ENCODE results near the gene BCAP29.

The BCAP29 gene

DNA sequence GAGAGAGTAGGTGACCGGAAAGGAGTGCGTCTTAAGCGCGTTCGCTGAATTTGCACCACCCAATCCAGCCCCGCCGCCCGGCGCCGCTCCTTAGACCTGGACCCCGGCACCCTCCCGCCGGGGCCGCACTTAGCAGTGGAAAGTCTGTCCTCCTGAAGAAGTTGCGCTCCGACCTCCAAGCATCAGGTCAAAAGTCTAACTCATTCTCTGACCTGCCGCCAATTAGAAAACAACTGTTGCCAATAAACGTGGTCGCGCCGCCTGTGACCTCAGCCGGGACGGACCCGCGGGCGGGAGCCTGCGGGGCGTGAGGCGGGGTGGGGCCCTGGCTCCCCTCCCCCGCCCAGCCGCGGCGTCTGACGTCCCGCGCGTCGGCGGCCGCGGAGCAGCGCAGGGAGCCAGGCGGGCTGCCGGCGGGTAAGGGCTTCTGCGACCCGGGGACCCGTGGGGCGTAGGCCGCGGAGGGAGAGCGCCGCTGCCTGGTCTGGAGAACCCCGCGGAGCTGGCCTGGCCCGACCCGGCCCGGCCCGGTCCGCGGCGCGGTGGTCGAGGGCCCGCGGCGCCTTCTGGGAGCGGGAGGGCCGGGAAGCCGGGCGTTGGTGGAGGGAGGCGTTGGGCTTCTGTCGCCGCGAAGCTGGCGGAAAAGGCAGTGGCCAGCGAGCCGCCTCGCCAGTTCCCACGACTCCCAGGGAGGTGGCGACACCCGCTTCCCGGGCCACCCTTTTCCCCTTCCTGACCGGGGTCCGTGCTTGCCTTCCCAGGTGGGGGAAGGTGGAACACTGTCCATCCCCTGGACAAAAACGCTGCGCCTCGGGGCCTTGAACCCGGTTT is at the start of gene BCAP29 (continued):
- TF ChIP-seq ZNF660 (tag by site-specific recombination; IDR thresholded peaks at IDR 0.05) (peak; percentile 90), ZNF549 (tag by site-specific recombination; IDR thresholded peaks at IDR 0.05) (peak; percentile 42; the same call in 1 of the 2 replicates), KLF10 (tag by site-specific recombination; IDR thresholded peaks at IDR 0.05) (peak; percentile 46; the same call in 1 of the 2 replicates), KLF1 (tag by site-specific recombination; IDR thresholded peaks at IDR 0.05) (peak; percentile 63), ZNF624 (tag by site-specific recombination; IDR thresholded peaks at IDR 0.05) (no peak), SCRT2 (tag by site-specific recombination; IDR thresholded peaks at IDR 0.05) (peak; percentile 96), KLF8 (tag by site-specific recombination; IDR thresholded peaks at IDR 0.05) (peak; percentile 90), SP3 (tag by site-specific recombination; IDR thresholded peaks at IDR 0.05) (peak; percentile 66), YY2 (tag by site-specific recombination; IDR thresholded peaks at IDR 0.05) (no peak), ZFP69B (tag by site-specific recombination; IDR thresholded peaks at IDR 0.05) (peak; percentile 46; the same call in 1 of the 2 replicates), ZNF133 (tag by site-specific recombination; IDR thresholded peaks at IDR 0.05) (no peak), TCF7L2 (IDR thresholded peaks at IDR 0.05; ENCODE audit: borderline replicate concordance, low read depth, low read length) (no peak), SP2 (tag by site-specific recombination; IDR thresholded peaks at IDR 0.05) (peak; percentile 39), MZF1 (tag by site-specific recombination; IDR thresholded peaks at IDR 0.05; ENCODE audit: borderline replicate concordance) (peak; percentile 7), IKZF3 (tag by site-specific recombination; IDR thresholded peaks at IDR 0.05) (peak; percentile 71; the same call in 1 of the 2 replicates), ZNF677 (tag by site-specific recombination; IDR thresholded peaks at IDR 0.05) (0 out of 2 replicates have a peak, but pooled peaks have one; percentile 7), ZNF629 (tag by site-specific recombination; IDR thresholded peaks at IDR 0.05) (peak; percentile 60), ZFHX2 (tag by site-specific recombination; conservative IDR thresholded peaks at IDR 0.05) (peak; percentile 52), ZNF555 (tag by site-specific recombination; conservative IDR thresholded peaks at IDR 0.05) (no peak), SCRT1 (tag by site-specific recombination; IDR thresholded peaks at IDR 0.05; ENCODE audit: borderline replicate concordance) (0 out of 2 replicates have a peak, but pooled peaks have one; percentile 52), HOXD13 (CRISPR knock-in tag; IDR thresholded peaks at IDR 0.05; ENCODE audit: borderline replicate concordance) (no peak), ZNF37A (tag by site-specific recombination; IDR thresholded peaks at IDR 0.05) (0 out of 2 replicates have a peak, but pooled peaks have one; percentile 14)
- TF ChIP-seq, protein P1, sequence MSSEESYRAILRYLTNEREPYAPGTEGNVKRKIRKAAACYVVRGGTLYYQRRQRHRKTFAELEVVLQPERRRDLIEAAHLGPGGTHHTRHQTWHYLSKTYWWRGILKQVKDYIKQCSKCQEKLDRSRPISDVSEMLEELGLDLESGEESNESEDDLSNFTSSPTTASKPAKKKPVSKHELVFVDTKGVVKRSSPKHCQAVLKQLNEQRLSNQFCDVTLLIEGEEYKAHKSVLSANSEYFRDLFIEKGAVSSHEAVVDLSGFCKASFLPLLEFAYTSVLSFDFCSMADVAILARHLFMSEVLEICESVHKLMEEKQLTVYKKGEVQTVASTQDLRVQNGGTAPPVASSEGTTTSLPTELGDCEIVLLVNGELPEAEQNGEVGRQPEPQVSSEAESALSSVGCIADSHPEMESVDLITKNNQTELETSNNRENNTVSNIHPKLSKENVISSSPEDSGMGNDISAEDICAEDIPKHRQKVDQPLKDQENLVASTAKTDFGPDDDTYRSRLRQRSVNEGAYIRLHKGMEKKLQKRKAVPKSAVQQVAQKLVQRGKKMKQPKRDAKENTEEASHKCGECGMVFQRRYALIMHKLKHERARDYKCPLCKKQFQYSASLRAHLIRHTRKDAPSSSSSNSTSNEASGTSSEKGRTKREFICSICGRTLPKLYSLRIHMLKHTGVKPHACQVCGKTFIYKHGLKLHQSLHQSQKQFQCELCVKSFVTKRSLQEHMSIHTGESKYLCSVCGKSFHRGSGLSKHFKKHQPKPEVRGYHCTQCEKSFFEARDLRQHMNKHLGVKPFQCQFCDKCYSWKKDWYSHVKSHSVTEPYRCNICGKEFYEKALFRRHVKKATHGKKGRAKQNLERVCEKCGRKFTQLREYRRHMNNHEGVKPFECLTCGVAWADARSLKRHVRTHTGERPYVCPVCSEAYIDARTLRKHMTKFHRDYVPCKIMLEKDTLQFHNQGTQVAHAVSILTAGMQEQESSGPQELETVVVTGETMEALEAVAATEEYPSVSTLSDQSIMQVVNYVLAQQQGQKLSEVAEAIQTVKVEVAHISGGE (tag by site-specific recombination; conservative IDR thresholded peaks at IDR 0.05; ENCODE audit: low read depth): peak; percentile 74
- TF ChIP-seq, protein P2, sequence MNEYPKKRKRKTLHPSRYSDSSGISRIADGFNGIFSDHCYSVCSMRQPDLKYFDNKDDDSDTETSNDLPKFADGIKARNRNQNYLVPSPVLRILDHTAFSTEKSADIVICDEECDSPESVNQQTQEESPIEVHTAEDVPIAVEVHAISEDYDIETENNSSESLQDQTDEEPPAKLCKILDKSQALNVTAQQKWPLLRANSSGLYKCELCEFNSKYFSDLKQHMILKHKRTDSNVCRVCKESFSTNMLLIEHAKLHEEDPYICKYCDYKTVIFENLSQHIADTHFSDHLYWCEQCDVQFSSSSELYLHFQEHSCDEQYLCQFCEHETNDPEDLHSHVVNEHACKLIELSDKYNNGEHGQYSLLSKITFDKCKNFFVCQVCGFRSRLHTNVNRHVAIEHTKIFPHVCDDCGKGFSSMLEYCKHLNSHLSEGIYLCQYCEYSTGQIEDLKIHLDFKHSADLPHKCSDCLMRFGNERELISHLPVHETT (tag by site-specific recombination; IDR thresholded peaks at IDR 0.05): 0 out of 2 replicates have a peak, but pooled peaks have one; percentile 35
- TF ChIP-seq, protein P3, sequence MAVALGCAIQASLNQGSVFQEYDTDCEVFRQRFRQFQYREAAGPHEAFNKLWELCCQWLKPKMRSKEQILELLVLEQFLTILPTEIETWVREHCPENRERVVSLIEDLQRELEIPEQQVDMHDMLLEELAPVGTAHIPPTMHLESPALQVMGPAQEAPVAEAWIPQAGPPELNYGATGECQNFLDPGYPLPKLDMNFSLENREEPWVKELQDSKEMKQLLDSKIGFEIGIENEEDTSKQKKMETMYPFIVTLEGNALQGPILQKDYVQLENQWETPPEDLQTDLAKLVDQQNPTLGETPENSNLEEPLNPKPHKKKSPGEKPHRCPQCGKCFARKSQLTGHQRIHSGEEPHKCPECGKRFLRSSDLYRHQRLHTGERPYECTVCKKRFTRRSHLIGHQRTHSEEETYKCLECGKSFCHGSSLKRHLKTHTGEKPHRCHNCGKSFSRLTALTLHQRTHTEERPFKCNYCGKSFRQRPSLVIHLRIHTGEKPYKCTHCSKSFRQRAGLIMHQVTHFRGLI (tag by site-specific recombination; IDR thresholded peaks at IDR 0.05): peak; percentile 83
- TF ChIP-seq, protein P4, sequence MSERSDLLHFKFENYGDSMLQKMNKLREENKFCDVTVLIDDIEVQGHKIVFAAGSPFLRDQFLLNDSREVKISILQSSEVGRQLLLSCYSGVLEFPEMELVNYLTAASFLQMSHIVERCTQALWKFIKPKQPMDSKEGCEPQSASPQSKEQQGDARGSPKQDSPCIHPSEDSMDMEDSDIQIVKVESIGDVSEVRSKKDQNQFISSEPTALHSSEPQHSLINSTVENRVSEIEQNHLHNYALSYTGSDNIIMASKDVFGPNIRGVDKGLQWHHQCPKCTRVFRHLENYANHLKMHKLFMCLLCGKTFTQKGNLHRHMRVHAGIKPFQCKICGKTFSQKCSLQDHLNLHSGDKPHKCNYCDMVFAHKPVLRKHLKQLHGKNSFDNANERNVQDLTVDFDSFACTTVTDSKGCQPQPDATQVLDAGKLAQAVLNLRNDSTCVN (tag by site-specific recombination; optimal IDR thresholded peaks at IDR 0.05): peak; percentile 91
- TF ChIP-seq, protein P5, sequence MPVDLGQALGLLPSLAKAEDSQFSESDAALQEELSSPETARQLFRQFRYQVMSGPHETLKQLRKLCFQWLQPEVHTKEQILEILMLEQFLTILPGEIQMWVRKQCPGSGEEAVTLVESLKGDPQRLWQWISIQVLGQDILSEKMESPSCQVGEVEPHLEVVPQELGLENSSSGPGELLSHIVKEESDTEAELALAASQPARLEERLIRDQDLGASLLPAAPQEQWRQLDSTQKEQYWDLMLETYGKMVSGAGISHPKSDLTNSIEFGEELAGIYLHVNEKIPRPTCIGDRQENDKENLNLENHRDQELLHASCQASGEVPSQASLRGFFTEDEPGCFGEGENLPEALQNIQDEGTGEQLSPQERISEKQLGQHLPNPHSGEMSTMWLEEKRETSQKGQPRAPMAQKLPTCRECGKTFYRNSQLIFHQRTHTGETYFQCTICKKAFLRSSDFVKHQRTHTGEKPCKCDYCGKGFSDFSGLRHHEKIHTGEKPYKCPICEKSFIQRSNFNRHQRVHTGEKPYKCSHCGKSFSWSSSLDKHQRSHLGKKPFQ (tag by site-specific recombination; IDR thresholded peaks at IDR 0.05): peak; percentile 61
- TF ChIP-seq, protein P6, sequence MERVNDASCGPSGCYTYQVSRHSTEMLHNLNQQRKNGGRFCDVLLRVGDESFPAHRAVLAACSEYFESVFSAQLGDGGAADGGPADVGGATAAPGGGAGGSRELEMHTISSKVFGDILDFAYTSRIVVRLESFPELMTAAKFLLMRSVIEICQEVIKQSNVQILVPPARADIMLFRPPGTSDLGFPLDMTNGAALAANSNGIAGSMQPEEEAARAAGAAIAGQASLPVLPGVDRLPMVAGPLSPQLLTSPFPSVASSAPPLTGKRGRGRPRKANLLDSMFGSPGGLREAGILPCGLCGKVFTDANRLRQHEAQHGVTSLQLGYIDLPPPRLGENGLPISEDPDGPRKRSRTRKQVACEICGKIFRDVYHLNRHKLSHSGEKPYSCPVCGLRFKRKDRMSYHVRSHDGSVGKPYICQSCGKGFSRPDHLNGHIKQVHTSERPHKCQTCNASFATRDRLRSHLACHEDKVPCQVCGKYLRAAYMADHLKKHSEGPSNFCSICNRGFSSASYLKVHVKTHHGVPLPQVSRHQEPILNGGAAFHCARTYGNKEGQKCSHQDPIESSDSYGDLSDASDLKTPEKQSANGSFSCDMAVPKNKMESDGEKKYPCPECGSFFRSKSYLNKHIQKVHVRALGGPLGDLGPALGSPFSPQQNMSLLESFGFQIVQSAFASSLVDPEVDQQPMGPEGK (tag by site-specific recombination; IDR thresholded peaks at IDR 0.05): peak; percentile 76

Data from HEK293 (cell line).